KBM-7 (cell line): ENCODE data around the gene THOC1.

Experiments used
- DNase-seq: peaks from one replicate; pipeline ENCODE4 v3.0.0-alpha.2; 2015
- in situ Hi-C: fragments of 300-500 bp; cut with MboI; formaldehyde crosslinking; loops from 2 replicates; pipeline ENCODE4 v1.14.3; 2020; ENCODE audit warnings: low sequenced_read_pairs, low pct_unique_long_range_greater_than_20kb, mixed read lengths

THOC1 gene

DNA sequence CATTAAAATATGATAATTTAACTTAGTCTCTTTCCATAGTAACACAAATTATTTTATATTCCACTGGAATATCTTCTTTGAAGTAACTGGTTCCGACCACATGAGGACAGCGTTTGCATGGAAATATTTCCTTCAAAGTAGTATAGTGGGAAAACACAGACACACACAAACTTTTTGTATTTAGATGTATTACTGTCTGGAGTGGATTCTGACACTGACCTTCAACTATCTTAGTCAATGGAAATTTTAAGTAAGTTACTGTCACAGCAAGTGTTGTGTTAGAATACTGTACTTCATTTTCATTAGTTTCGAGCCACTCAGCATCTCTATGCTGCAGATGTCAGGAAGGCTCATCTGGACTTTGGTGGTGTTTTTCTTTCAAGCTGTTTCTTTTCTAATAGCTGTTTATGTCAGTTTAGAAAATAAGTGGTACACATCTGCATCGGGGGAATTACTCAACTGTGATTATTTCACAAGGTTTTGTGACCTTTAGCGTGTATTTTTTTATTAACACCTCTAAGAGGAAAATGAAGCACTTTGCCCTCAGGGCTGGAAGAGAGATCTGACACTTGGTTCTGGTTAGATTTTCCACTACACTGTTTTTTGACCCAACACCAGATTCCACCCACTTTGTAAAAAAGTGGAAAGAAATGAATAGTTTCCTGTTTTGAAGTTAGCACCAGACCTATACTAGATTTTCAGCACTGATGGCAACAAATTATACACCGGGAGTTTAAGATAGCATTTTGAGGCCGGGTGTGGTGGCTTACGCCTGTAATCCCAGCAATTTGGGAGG lies 18.9 kb upstream of the THOC1 start:
- DNase-seq = peak; percentile 32
- in situ Hi-C loops = no loop called here

DNA sequence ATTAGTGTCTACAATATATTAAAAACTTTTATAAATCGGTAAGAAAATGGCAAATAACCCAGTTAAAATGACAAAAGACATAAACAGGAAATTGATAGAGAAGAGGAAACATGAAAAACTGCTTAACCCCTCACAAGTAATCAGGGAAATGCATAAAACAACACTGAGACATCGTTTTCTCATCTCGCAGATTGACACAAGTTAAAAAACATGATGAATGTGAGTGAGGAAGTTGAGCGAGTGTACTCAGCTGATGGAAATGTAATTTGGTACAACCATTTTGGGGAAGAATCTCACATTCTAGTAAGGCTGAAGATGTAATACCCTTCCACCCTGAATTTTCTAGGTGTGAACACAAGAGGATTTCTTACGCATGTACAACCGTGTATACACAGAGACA lies 18.0 kb upstream of the THOC1 start:
- in situ Hi-C loops = no loop called here
- peak; percentile 11 for DNase-seq

DNA sequence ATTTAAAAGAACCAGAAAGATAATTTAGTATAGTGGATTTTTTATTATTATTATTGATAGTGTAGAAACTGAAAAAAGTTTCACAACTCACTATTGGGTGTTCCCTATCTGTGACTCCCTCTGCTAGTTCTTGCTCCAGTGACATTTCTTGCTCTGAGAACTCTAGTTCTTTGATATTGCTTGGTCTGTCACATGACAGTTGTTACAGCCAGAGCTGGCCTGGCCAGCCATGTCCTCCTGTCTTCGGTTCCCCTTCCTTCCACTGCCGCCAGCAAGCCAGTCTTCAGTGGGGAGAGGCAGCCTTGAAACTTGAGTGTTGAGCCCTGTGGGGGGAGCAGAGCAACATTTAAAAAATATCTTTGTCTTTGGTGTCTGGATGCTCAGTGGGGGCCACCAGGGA lies 7.6 kb upstream of the THOC1 start:
- DNase-seq = no peak
- in situ Hi-C loops = no loop called here

DNA sequence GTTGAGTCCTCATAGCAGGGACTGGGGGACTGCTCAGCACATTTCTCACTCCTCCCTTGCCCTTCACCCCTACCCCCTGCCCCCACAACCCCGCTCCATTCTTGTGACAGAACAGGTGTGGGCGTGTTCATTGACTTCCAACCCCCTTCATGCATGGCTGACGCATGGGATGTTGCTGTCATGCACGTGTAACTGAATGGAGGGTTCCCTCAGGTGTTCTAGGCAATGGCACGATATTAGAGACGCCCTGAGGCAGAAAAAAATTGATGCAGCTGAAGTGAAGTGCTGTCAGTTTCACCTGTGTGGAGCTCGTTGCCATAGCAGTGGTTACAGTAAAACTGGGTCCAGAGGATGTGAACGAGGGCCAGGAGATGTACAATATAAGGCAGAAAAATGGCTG lies 6.5 kb upstream of the THOC1 start:
- no peak for DNase-seq
- in situ Hi-C loops = no loop called here

GRCh38 chr18:273525-273924 lies 5.7 kb upstream of the THOC1 start:
- in situ Hi-C loops = no loop called here
- DNase-seq = no peak

DNA sequence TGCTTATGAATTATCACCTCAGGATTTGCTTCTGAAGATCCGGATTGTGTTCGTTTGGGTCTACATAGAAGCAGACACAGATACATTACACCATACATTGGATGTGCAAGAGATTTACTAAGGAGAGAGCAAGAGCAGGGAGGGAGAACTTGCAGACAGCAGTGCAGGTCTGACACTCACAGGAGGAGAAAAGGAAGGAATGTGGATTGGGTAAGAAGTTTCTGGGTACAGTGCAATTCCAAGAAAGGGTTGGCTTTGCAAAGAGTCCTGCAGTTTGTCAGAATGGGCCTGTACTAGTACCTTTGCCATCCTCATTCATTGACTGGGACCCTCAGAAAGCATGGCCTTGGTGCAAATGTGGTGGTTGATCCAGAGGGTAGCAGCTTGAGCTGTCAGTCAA lies 4.8 kb upstream of the THOC1 start:
- in situ Hi-C loops = no loop called here
- DNase-seq = peak; percentile 12

DNA sequence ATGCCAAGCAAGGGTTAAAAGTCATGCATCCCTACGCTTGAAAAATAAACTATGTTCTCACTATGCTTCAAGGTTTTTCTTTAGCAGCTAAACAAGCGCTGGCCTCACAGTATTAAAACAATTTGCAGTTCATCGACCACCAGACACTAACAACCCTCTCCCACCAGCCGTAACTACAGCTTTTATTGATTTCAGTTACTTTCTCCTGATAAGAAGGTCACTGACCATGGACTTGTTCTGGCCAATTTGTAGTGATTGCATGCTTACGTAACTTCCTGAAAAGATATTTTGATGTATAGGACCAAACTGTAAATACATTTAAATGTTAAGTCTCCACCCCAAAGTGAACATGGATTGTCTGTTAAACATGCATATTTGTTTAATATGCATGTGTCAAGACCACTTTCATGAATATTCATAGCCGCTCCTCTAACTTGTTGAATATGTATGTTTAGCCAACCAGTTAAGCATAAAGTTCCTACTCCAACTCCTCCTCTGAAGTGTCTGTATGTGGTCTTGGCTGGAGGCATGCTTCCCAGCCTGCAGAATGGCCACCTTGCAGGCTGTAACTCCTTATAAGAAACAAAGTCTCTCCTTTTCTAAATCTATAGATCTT lies 1.7 kb upstream of the THOC1 start:
- DNase-seq = peak; percentile 24
- in situ Hi-C loops = no loop called here

DNA sequence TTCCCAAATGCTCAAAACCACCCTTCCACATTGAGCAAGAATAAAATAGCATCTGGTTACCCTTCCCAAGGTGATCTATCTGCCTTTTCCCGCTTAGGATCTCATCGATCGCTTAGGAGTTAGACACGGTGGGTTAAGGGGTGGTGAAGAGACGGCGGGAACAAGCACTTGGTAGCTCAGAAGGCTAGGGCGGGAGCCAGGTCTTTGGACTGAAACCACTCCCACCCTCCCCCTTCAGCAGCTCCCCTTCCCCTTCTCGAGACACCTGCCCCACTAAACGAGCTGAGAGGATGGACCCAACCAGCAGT lies 513 bp downstream of the THOC1 start:
- in situ Hi-C loops = no loop called here
- DNase-seq = no peak

DNA sequence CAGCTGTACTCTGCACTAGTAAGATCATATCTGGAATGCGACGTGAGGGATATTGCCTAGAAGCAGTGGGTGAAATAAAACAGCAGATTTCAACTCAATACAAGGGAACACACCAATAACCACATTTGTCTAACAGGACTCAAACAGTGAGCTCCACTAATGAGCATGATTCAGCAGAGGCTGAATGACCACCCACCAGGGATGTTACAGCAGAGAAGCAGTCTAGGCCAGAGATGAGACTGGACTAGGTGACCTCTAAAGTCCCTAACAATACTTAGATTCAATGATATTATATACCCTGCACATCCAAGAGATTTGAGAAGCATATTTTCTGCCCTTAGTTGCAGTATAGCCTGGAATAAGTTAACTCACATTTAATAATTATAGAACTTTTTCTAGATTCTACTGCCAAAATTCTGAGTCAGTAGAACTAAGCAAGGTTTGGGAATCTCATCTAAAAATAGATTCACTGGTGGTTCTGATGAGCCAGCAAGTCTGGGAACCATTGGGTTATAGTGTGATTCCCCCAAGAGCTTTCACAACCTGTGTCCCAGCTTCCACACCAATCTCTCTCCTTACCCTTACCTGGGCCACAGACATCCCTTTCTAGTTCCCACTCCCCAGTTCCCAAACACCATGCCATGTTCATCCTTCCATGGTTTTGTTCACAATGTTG lies 6.3 kb downstream of the THOC1 start:
- no peak for DNase-seq
- in situ Hi-C loops = no loop called here

GRCh38 chr18:260547-260946 lies 7.3 kb downstream of the THOC1 start:
- DNase-seq = no peak
- in situ Hi-C loops = no loop called here

DNA sequence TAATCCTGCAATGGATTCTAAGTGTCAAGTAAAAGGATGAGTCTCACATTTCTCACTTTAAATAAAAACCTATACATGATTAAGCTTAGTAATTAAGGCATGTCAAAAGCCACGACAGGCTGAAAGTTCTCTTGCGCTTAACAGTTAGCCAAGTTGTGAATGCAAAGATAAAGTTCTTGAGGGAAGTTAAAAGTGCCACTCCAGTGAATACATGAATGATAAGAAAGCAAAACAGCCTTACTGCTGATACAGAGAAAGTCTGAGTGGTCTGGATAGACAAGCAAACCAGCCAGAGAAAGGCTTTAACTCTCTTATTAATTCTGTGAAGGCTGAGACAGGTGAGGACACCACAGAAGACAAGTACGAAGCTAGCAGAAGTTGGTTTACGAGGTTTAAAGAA lies 12.7 kb downstream of the THOC1 start:
- in situ Hi-C loops = no loop called here
- no peak for DNase-seq

GRCh38 chr18:253121-253520 lies 14.7 kb downstream of the THOC1 start:
- in situ Hi-C loops = no loop called here

GRCh38 chr18:251572-251971 lies 16.3 kb downstream of the THOC1 start:
- DNase-seq = no peak
- in situ Hi-C loops = no loop called here

More at GRCh38 chr18:253121-253520, 14.7 kb downstream of the THOC1 start:
- no peak for DNase-seq

DNA sequence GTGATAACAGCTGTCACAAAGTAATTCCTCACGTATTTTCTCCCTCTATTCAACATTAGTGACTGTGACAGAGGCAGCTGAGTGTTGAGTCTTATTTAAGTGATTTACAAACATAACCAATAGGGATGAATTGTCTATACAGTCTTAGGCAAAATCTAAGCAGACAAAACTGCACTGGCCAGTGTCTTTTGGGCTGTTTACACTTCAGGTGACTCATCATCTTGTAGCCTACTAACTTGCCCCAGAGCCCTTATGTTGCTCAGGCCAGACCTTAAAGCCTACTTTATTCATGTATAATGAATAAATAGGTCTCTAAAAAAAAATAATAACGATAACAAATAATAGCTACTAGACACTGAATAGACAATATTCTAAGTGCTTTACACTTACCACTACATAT lies 17.2 kb downstream of the THOC1 start:
- in situ Hi-C loops = no loop called here
- no peak for DNase-seq

DNA sequence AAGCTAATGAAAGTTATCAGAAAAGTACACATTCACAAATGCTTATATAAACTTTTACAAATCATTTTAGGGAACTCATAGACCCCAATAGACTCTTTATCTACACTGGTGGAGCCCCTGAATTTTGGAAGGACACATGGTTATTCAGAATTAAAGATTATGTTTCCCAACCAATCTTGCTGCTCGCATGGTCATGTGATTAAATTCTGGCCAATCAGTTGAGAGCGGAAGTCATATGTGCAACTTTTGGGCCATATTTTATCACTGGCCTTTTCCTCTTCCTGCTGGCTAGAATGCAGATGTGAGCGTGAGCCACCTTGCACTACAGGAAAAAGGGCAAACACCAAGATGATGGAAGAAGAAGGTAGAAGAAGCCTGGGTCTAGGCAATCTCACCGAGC lies 19.8 kb downstream of the THOC1 start:
- no peak for DNase-seq
- in situ Hi-C loops = no loop called here

DNA sequence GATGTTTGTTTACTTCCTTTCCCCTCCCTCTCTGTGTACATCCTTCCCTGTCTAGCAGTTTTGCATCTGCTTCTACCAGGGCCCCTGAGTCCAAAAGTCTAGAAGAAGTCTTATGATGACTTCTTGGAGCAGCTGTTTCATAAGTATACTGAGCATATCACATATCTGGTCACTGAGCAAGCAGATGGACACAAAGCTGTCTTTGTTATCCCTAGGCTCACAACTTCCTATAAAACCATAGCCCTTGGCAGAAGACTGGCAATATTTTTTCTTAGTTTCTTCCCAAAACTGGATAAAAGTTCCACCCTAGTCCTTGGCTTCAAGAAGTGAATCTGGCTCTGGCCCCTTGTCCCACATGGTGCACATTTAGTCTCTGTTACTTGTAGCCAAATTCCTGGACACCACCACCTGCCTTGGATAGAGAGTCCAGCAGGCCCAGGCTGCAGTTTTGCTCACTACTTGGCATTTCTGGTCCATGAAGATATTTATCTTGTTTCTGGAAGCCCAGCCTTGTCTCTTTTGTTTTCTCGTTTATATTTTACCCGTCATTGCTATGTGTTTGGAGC lies 22.5 kb downstream of the THOC1 start:
- in situ Hi-C loops = no loop called here
- no peak for DNase-seq

DNA sequence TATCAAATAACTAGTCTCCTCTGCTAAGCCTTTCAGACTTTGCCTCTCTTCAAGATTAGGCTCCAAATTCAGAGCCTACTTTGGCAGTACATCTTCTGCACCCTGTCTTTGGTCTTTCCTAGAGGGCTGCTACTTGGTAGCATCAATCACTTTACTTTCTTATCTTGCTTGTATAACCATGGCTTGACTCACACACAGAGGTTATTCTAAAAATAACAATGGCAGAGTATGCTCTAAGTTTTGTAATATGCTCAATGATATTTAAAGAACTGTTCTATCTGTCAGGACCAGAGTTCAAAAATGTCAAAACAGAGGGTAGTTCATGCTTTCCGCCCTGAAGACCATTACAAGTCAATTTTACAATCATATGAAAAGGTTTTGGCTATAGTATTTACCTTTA lies 27.7 kb downstream of the THOC1 start:
- in situ Hi-C loops = no loop called here
- DNase-seq = no peak

DNA sequence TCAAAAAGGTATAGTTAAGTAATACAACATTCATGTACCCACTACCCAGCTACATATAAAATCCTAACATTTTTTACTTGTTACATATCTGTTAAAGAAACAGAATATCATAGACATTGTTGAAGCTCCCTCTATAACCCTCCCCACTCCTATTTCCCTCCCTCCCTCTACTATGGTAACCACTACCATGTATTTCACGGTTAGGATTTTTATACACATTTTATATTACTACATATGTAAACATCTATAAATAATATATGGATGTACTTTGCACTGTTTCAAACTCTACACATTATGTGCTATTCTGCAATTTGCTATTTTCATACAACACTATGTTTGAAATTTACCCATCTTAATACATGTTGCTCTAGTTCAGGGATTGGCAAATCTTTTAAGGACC lies 36.3 kb downstream of the THOC1 start:
- in situ Hi-C loops = no loop called here

DNA sequence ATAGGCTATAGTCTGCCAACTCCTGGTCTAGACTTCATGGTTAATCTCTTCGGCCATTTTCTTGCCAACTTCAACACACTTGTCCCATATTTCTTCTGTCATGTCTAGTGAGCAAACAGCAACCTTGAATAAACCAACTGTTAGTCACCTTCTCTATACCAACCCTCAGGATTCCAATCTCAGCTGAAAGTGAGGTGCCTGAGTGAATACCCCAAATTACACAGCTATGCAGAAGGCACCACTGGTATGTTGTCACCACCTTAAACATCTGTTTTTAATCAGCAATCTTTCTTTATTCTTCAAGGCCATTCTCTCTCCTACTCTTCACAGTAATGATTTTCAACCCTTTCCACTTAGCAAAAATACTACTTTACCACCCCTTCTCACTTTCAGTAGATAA lies 39.3 kb downstream of the THOC1 start:
- DNase-seq = no peak
- in situ Hi-C loops = no loop called here

More for the DNA sequence above, 36.3 kb downstream of the THOC1 start:
- DNase-seq = no peak

DNA sequence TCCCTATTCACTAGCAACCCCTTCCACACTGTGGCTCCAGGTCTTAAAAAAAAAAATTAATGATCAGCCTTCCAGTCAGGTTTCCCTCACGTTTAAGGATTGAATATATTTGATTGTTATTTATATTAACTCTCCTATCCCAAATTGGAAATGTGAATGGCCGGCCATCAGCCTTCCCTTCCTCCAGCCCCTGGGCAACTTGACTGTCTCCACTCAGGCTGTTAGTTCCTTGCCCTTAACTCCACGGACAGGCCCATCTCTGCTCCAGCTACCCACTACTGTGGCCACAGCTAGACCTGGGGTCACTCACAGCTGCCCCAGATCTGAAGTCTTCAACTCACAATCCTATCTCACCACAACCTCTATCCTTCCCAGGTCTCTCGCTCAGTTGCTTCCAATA lies 39.9 kb downstream of the THOC1 start:
- in situ Hi-C loops = no loop called here

More for the DNA sequence above, 39.9 kb downstream of the THOC1 start:
- no peak for DNase-seq
